BLaER1 (cell line): Measurements from ENCODE around the gene PAK6.

Experiments used
- H3K27ac ChIP-seq: shearing (Covaris generic); formaldehyde crosslinking; 2 replicates; pipeline ENCODE4 v1.8.1; 2022
- H3K27me3 ChIP-seq: shearing (Covaris generic); formaldehyde crosslinking; 2 replicates; pipeline ENCODE4 v1.8.1; 2022
- H3K36me3 ChIP-seq: shearing (Covaris generic); formaldehyde crosslinking; 2 replicates; pipeline ENCODE4 v1.8.1; 2022
- H3K4me1 ChIP-seq: shearing (Covaris generic); formaldehyde crosslinking; 2 replicates; pipeline ENCODE4 v1.8.1; 2022
- H3K4me2 ChIP-seq: shearing (Covaris generic); formaldehyde crosslinking; 2 replicates; pipeline ENCODE4 v1.8.1; 2022
- H3K4me3 ChIP-seq: shearing (Covaris generic); formaldehyde crosslinking; 2 replicates; pipeline ENCODE4 v1.8.1; 2022
- H3K9ac ChIP-seq: shearing (Covaris generic); formaldehyde crosslinking; 2 replicates; pipeline ENCODE4 v1.8.1; 2022
- H3K9me3 ChIP-seq: shearing (Covaris generic); formaldehyde crosslinking; 2 replicates; pipeline ENCODE4 v1.8.1; 2022
- H4K20me1 ChIP-seq: shearing (Covaris generic); formaldehyde crosslinking; 2 replicates; pipeline ENCODE4 v1.8.1; 2022
- Cebpa-rat ChIP-seq: shearing (Covaris generic); IDR thresholded peaks from 2 replicates; pipeline ENCODE4 v1.8.1; 2022

Gene PAK6

DNA sequence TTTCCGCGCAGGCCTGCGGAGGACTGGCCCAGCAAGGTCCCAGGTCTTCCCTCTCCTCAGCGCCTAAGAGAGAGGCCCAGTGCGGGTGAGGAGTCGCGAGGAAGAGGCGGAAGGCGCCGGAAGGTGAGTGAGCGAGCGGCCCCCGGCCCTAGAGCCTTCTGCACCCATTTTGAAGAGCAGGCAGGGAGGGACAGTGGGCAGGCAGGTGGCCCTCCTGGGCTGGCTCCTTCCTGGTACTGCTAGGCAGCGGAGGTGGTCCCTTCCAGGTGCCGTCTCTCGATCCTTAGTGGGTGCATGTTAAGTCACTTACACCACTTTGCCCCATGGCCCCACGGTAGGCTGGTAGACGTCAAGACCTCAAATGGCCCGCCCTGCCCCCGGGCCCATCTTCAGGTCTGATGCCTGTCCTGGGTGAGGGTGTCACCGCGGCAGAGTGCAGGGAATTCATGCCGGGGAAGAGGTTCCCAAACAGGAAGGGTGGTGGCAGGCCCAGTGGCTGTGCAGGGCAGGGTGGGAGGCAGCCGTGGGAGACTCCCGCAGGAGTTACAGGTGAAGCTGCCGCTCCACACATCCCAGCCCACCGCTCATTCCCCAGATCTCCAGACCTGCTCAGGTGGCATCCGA lies 14.4 kb downstream of the PAK6 start:
- H3K27ac ChIP-seq: no peak overlapping the region
- no peaks in the 10 kb centered on the region for H3K36me3 ChIP-seq
- no peak overlapping the region for H3K9ac ChIP-seq
- peaks cover 64% of the 10 kb centered on the region for H3K27me3 ChIP-seq
- TF ChIP-seq Cebpa-rat: no peak
- no peaks in the 10 kb centered on the region for H3K9me3 ChIP-seq
- H4K20me1 ChIP-seq: peaks cover 28% of the 10 kb centered on the region; the same call in 1 of the 2 replicates
- peak overlapping the region; percentile 84 for H3K4me2 ChIP-seq
- peak overlapping the region; percentile 62 for H3K4me3 ChIP-seq
- H3K4me1 ChIP-seq: peaks cover 26% of the 10 kb centered on the region

DNA sequence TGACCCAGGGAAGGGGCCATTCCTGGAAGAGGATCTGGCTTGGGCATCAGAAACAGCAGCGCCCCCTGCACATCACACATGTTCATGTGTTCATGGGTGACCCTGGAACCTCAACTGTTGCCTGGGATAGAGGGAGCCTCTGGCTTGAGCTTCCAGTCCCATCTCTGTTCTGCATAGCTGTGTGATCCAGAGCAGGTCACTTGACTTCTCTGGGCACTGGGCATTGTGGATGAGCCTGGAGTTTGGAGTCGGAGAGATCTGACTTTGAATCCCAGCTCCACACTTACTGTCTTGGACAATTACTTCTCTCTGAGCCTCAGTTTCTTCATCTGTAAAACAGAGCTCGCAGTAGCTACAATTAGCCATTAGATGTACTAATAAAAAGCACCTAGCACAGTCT lies 15.6 kb downstream of the PAK6 start:
- H3K27me3 ChIP-seq: peaks cover 64% of the 10 kb centered on the region
- H3K36me3 ChIP-seq: no peaks in the 10 kb centered on the region
- no peak overlapping the region for H3K27ac ChIP-seq
- no peak overlapping the region for H3K4me3 ChIP-seq
- H3K4me2 ChIP-seq: no peak overlapping the region
- no peak overlapping the region for H3K9ac ChIP-seq
- no peak for TF ChIP-seq Cebpa-rat
- peaks cover 35% of the 10 kb centered on the region for H3K4me1 ChIP-seq
- no peaks in the 10 kb centered on the region for H3K9me3 ChIP-seq
- H4K20me1 ChIP-seq: peaks cover 28% of the 10 kb centered on the region; the same call in 1 of the 2 replicates

DNA sequence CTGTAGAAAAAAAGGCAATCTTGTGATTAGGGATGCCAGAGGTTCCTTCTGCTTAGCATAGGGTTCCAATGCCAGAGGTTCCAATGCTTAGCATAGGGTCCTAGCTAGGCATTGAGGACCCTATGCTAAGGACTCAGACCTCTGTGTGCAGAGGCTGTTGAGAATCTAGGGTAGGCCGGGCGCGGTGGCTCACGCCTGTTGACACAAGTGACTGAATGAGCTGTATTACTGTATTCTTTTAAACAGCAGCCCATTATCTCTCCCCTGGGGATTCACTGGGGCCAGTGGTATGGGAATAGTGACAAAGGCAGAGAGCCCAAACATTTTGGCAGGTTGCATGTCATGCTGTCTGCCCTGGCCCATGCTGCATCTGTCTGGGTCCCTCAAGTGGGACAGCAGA lies 16.2 kb downstream of the PAK6 start:
- H4K20me1 ChIP-seq: peaks cover 28% of the 10 kb centered on the region; the same call in 1 of the 2 replicates
- no peak for TF ChIP-seq Cebpa-rat
- H3K4me1 ChIP-seq: peaks cover 35% of the 10 kb centered on the region
- no peak overlapping the region for H3K9ac ChIP-seq
- H3K4me3 ChIP-seq: no peak overlapping the region
- no peaks in the 10 kb centered on the region for H3K9me3 ChIP-seq
- H3K4me2 ChIP-seq: peak overlapping the region; percentile 20
- H3K36me3 ChIP-seq: no peaks in the 10 kb centered on the region
- peaks cover 59% of the 10 kb centered on the region for H3K27me3 ChIP-seq
- H3K27ac ChIP-seq: no peak overlapping the region

DNA sequence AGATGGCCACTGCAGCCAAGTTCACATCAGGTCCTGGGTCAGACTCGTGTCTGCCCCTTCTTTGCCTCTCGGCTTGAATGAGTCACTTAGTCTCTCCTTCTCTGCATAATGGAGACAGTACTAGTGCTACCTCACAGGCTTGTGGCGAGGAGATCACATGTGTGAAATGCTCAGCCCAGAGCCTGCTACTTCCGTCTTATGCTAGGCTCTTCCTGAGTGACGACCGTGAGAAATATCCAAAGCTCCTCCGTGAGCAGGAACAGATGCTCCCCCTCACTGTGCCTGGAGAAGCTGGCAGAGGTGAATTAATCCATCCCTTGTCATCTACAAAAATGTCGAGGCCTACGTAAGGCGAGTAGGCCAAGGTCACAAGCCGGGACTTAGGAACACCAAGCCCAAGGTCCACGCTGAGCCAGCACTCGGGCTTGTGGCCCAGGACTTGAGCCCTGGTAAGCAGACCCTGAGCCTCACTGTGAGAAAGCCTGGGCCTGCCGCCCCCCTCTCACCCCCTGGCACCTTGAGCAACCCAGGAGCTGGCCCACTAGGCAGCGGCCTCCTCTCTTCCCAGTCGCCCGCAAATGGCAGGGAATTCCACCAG lies 17.9 kb downstream of the PAK6 start:
- Histone ChIP-seq H3K27ac (no peak overlapping the region), H3K9ac (no peak overlapping the region), H4K20me1 (peaks cover 18% of the 10 kb centered on the region; the same call in 1 of the 2 replicates), H3K4me2 (no peak overlapping the region), H3K27me3 (peaks cover 42% of the 10 kb centered on the region), H3K4me3 (no peak overlapping the region), H3K4me1 (peaks cover 35% of the 10 kb centered on the region), H3K36me3 (no peaks in the 10 kb centered on the region), H3K9me3 (no peaks in the 10 kb centered on the region)
- TF ChIP-seq Cebpa-rat: no peak

DNA sequence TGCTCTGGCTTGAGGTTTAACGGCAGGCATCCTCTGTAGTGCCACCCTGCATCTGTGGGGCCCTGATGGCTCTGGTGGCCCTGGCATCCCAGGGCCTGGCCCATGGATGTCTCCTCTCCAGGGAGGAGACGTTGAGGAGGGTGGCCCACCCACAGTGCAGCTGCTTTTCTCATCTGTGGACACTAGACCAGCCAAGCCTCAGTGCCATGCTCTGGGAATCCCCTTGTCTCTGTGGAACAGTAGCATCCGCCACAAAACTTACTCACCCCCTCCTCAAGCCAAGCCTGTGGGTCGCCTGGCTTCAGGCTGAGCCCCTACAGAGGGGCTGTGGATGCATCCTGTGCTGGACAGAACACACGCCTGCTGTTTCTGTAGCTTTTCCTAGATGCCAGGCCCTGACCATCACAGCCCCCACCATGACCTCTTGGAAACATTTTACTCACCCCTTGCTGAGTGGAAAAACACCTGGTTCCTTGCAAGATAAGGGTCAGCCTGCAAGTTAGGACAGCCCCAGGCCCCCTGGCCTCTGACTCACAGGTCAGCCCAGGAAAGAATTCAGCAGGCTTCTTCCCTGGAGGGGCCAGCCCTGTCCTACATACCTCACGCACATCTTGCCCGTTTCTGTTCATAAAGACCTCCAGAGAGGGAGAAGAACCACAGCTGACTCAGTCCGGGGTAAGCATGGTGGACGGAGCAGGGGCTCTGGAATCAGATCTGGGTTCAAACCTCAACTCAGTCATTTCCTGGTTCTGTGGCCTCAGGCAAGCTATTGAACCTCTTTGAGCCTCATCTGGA lies 19.0 kb downstream of the PAK6 start:
- Histone ChIP-seq H4K20me1 (peaks cover 8% of the 10 kb centered on the region; the same call in 1 of the 2 replicates), H3K4me2 (no peak overlapping the region), H3K9ac (no peak overlapping the region), H3K4me1 (peaks cover 30% of the 10 kb centered on the region), H3K36me3 (no peaks in the 10 kb centered on the region), H3K27ac (no peak overlapping the region), H3K4me3 (no peak overlapping the region), H3K27me3 (peaks cover 30% of the 10 kb centered on the region), H3K9me3 (no peaks in the 10 kb centered on the region)
- no peak for TF ChIP-seq Cebpa-rat

DNA sequence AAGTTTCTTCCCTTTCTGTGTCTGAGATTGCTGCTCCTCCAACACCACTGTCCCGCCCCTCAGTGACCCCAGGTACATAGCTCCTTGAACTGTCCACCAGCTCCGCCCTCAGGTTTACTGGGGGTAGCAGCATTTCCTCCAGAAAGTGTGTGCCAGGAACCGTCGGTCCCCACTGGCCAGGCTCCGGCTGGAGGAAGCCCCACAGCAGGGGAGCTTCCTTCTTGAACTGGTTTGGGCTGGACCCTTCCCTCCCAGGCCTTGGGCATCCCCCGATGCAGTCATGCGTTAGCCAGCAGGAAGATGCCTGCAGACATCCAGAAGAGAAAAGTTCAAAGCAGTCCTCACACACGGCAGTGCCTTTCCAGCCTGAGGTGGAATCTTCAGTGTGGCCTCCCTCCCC lies 19.7 kb downstream of the PAK6 start:
- Histone ChIP-seq H3K4me1 (peaks cover 24% of the 10 kb centered on the region), H3K36me3 (no peaks in the 10 kb centered on the region), H3K4me2 (peak overlapping the region; percentile 35), H3K4me3 (no peak overlapping the region), H3K9ac (peak overlapping the region; percentile 5; the same call in 1 of the 2 replicates), H4K20me1 (peaks cover 1% of the 10 kb centered on the region; the same call in 1 of the 2 replicates), H3K27me3 (peaks cover 24% of the 10 kb centered on the region), H3K27ac (no peak overlapping the region), H3K9me3 (no peaks in the 10 kb centered on the region)
- no peak for TF ChIP-seq Cebpa-rat

DNA sequence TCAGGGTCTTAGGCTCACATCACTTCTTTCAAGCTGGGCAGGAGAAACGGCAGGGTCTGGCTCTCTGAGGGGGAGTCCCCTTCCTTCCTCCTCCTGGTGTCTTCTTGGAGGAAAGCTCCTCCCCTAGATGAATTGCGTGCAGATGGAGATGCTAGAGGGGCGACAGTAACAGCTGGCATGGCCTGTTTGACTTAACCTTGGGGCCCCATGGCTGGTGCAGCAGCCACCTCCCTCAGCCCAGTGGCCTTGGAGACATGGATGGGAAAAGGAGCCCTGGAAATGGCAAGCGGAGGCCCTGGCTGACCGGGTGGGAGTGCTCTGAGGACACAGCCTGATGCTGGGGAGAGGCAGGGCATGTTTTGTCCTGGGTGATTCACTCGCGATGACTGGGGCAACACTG lies 20.2 kb downstream of the PAK6 start:
- peak overlapping the region; percentile 35 for H3K4me2 ChIP-seq
- H3K27ac ChIP-seq: no peak overlapping the region
- peaks cover 19% of the 10 kb centered on the region for H3K27me3 ChIP-seq
- no peaks in the 10 kb centered on the region for H4K20me1 ChIP-seq
- no peak overlapping the region for H3K4me3 ChIP-seq
- H3K36me3 ChIP-seq: no peaks in the 10 kb centered on the region
- no peaks in the 10 kb centered on the region for H3K9me3 ChIP-seq
- peak overlapping the region; percentile 5; the same call in 1 of the 2 replicates for H3K9ac ChIP-seq
- peaks cover 24% of the 10 kb centered on the region for H3K4me1 ChIP-seq
- TF ChIP-seq Cebpa-rat: no peak

DNA sequence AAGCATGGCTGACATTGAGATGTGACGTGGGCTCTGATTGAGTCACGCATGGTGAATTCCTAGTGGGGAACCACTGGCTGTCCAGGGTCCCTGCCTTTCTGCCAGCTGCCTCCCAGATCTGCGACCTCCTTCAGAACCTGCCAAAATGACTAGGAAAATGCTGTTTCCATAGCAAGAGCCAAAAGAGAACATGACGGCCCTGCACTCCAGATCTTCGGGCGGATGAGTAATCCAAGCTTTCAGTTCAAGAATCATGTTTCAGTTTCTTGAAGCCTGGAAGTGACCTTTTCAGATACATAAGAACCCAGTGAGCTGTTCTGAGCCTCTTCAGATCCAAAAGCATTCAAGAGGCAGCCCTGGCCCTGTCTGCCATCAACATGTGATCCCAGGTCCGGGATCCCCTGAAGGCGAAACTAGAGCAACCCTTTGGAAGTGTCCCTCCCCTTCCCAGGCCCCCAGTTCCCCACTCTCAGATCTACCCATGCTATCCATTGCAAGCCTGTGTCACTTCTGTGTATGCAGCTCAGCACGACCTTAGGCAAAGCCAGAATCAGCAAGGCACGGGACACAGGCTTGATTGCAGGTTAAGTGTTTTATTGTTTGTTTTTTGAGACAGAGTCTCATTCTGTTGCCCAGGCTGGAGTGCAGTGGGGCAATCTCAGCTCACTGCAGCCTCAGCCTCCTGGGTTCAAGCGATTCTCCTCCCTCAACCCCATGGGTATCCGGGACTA lies 24.3 kb downstream of the PAK6 start:
- no peak overlapping the region for H3K27ac ChIP-seq
- no peaks in the 10 kb centered on the region for H3K36me3 ChIP-seq
- no peak overlapping the region for H3K4me3 ChIP-seq
- no peak overlapping the region for H3K9ac ChIP-seq
- H3K4me2 ChIP-seq: no peak overlapping the region
- H4K20me1 ChIP-seq: no peaks in the 10 kb centered on the region
- no peak for TF ChIP-seq Cebpa-rat
- H3K4me1 ChIP-seq: peaks cover 22% of the 10 kb centered on the region
- H3K27me3 ChIP-seq: no peaks in the 10 kb centered on the region
- H3K9me3 ChIP-seq: no peaks in the 10 kb centered on the region

DNA sequence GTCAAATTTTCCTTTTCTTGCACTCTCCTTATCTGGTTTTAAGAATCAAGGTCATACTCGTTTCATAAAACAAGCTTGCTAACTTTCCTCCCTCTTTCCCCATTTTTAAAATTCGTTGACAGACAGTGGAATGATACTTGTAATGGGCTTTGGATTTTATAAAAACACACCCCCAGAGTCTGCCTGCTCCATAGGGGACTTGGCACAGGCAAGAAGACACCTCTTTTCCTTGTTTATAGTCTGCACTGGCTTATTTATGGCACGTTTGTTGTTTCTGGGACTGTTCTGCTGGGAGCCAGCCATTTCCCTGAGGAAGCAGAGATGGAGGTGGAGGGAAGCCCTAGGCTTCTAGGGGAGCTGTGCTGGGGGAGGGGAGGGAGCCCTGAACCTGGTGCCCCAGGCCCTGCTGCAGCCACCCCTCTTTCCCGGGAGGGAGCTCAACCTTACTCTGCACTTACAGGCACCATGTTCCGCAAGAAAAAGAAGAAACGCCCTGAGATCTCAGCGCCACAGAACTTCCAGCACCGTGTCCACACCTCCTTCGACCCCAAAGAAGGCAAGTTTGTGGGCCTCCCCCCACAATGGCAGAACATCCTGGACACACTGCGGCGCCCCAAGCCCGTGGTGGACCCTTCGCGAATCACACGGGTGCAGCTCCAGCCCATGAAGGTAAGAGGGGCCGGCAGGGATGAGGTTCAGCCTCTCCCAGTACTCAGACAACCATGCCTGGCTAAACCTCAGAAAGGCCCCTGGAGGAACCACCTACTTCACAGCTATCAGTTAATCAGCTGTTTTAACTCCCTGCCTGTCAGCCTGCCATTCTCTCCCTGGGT lies 25.7 kb downstream of the PAK6 start:
- H3K4me3 ChIP-seq: no peak overlapping the region
- no peak overlapping the region for H3K27ac ChIP-seq
- H3K9me3 ChIP-seq: no peaks in the 10 kb centered on the region
- TF ChIP-seq Cebpa-rat: no peak
- H3K27me3 ChIP-seq: no peaks in the 10 kb centered on the region
- H3K4me2 ChIP-seq: no peak overlapping the region
- no peaks in the 10 kb centered on the region for H3K36me3 ChIP-seq
- H4K20me1 ChIP-seq: no peaks in the 10 kb centered on the region
- H3K9ac ChIP-seq: no peak overlapping the region
- H3K4me1 ChIP-seq: peaks cover 12% of the 10 kb centered on the region
